Nephron (organoid): ENCODE data around the gene CHAF1B.
"Not testable (repeated sequence)": the region's sequence is repeated elsewhere in the genome, so short reads cannot be mapped to it uniquely, and the experiment has no call there.

ENCODE experiments used
- H3K27ac Mint-ChIP-seq, 3 experiments: 2 replicates each; pipeline ENCODE4 v1.8.0; 2020; ENCODE audit warnings: mixed read lengths in 3 of 3, mild to moderate bottlenecking in 2 of 3, moderate library complexity in 1 of 3
- H3K27me3 Mint-ChIP-seq: 2 replicates; pipeline ENCODE4 v1.8.0; 2021; ENCODE audit warnings: low read depth, mild to moderate bottlenecking, moderate library complexity, mixed read lengths
- H3K36me3 Mint-ChIP-seq: 2 replicates; pipeline ENCODE4 v1.8.0; 2020; ENCODE audit warnings: low read depth, mixed read lengths
- H3K4me1 Mint-ChIP-seq: 2 replicates; pipeline ENCODE4 v1.8.0; 2020; ENCODE audit warnings: mixed read lengths
- H3K4me3 Mint-ChIP-seq, 3 experiments: 2 replicates each; pipeline ENCODE4 v1.8.0; 2020; ENCODE audit warnings: mild to moderate bottlenecking in 3 of 3, mixed read lengths in 3 of 3, moderate library complexity in 2 of 3
- H3K9me3 Mint-ChIP-seq: 2 replicates; pipeline ENCODE4 v1.8.0; 2020; ENCODE audit warnings: mixed read lengths
- TF ChIP-seq, protein P1 (sequence below), 3 experiments: fragments of 200-600 bp; sonication (generic); IDR thresholded peaks; one replicate each; pipeline ENCODE4 v1.5.0; 2021; ENCODE audit warnings: antibody characterized with exemption in 3 of 3; ENCODE audit not compliant: unreplicated experiment in 3 of 3

CHAF1B gene

DNA sequence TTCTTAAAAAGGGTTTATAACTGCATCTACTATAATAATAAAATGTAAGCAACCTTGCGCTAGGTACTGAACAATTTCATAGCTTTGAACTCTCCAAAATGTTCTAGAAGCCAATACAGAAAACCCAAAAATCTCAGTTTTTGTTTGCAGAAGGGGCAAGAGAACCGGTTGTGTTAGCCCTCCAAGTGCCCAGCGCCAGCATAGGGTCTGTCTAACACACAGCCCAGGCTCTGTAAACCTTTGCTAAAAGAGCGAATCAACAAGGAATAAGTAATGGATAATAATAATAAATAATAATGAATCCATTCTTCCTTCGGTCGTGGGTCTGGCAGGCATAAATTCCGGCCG lies 333 bp upstream of the CHAF1B start:
- peaks cover 27% of the 10 kb centered on the region for H3K4me1 Mint-ChIP-seq
- peaks cover 4% of the 10 kb centered on the region for H3K27me3 Mint-ChIP-seq
- TF ChIP-seq, protein P1, sequence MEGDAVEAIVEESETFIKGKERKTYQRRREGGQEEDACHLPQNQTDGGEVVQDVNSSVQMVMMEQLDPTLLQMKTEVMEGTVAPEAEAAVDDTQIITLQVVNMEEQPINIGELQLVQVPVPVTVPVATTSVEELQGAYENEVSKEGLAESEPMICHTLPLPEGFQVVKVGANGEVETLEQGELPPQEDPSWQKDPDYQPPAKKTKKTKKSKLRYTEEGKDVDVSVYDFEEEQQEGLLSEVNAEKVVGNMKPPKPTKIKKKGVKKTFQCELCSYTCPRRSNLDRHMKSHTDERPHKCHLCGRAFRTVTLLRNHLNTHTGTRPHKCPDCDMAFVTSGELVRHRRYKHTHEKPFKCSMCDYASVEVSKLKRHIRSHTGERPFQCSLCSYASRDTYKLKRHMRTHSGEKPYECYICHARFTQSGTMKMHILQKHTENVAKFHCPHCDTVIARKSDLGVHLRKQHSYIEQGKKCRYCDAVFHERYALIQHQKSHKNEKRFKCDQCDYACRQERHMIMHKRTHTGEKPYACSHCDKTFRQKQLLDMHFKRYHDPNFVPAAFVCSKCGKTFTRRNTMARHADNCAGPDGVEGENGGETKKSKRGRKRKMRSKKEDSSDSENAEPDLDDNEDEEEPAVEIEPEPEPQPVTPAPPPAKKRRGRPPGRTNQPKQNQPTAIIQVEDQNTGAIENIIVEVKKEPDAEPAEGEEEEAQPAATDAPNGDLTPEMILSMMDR (IDR thresholded peaks at IDR 0.05; ENCODE audit: unreplicated experiment in 3 of 3) = no peak
- no peaks in the 10 kb centered on the region for H3K9me3 Mint-ChIP-seq
- H3K4me3 Mint-ChIP-seq = peak overlapping the region; percentile 63 to 79 (median 78)
- H3K27ac Mint-ChIP-seq = no peak overlapping the region
- peaks cover 3% of the 10 kb centered on the region for H3K36me3 Mint-ChIP-seq

DNA sequence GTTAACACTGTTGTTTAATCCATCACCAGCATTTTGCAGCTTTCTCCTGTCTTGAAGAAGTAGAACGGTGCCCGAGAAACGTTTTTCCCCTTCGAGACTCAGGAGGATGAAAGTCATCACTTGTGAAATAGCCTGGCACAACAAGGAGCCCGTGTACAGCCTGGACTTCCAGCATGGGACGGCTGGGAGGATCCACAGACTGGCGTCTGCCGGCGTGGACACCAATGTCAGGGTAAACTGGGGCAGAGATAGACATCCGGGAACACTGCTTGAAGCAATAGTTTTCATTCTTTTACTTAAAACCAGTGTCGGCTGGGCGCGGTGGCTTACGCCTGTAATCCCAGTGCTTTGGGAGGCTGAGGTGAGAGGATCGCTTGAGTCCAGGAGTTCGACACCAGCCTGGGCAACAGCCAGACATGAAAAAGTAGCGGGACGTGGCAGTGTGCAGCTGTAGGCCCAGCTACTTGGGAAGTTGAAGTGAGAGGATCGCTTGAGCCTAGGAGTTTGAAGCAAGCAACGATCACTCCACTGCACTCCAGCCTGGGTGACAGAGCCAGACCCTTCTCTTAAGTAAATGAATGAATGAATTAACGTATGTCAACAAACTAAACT lies 945 bp downstream of the CHAF1B start:
- peaks cover 22% of the 10 kb centered on the region for H3K4me1 Mint-ChIP-seq
- TF ChIP-seq, protein P1 (IDR thresholded peaks at IDR 0.05; ENCODE audit: unreplicated experiment in 3 of 3) = no peak
- H3K4me3 Mint-ChIP-seq = peak overlapping the region; percentile 77 to 87 (median 84)
- no peaks in the 10 kb centered on the region for H3K9me3 Mint-ChIP-seq
- H3K27me3 Mint-ChIP-seq = peaks cover 4% of the 10 kb centered on the region
- no peak overlapping the region for H3K27ac Mint-ChIP-seq
- peaks cover 6% of the 10 kb centered on the region for H3K36me3 Mint-ChIP-seq

DNA sequence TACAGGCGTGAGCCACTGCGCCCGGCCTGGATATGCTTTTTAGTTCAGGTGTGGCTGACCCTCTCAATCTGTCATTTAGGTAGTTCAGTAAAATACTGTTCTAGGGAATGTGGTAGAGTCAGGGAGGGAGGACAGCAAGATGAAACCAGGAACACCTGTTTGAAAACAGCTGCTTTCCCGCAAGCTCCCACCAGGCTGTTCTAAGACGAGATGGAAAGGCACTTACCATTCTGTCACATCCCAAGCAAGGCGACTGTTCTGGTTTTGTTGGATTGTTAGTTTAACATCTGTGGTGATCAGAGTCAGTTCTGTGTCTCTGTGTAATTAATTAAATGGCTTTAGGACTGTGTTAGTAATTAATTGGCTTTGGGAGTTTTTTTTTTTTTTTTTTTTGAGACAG lies 2.9 kb downstream of the CHAF1B start:
- Mint-ChIP-seq H3K27me3 (peaks cover 4% of the 10 kb centered on the region), H3K36me3 (peaks cover 21% of the 10 kb centered on the region), H3K27ac (peak overlapping the region in 1 of 3 experiments; percentile 35), H3K9me3 (peaks cover 2% of the 10 kb centered on the region), H3K4me1 (peaks cover 18% of the 10 kb centered on the region), H3K4me3 (peak overlapping the region in 2 of 3 experiments; percentile 21 to 63)
- TF ChIP-seq, protein P1 (IDR thresholded peaks at IDR 0.05; ENCODE audit: unreplicated experiment in 3 of 3) = no peak

DNA sequence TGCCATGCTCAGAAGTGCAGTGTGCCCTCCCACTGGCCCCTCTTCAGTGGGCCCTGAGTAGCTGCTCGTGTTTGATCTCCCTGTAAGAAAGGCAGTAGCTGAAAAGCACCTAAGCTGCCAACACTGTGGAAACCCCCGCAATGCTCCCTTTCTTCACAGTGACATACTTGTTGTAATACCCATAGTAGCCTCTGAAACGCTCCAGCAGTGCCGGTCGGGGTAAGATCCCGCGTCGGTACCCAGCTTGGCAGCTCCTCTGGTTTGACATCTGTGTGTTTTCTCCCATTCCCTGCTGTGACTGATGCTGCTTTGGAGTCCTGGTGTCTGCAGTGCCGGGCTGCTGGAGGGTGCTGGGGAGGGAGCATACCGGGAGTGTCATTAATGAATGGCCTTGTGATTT lies 3.6 kb downstream of the CHAF1B start:
- H3K27ac Mint-ChIP-seq = no peak overlapping the region

DNA sequence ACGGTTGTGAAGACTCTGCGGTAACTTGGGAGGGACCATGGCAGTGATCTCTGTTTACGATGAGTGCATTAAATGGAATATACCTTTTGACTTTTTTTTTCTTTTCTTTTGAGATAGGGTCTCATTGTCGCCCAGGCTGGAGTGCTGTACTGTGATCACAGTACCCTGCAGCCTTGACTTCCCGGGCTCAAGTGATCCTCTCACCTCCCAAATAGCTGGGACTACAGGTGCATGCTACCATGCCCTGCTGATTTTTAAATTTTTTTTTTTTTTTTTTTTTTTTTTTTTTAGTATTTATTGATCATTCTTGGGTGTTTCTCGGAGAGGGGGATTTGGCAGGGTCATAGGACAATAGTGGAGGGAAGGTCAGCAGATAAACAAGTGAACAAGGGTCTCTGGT lies 6.5 kb downstream of the CHAF1B start:
- H3K9me3 Mint-ChIP-seq, H3K27me3 Mint-ChIP-seq, H3K4me3 Mint-ChIP-seq, H3K27ac Mint-ChIP-seq: not testable (repeated sequence)
- peaks cover 41% of the 10 kb centered on the region for H3K36me3 Mint-ChIP-seq
- peaks cover 14% of the 10 kb centered on the region for H3K4me1 Mint-ChIP-seq

More for the DNA sequence above, 3.6 kb downstream of the CHAF1B start:
- Mint-ChIP-seq H3K27me3 (peaks cover 4% of the 10 kb centered on the region), H3K4me3 (peak overlapping the region; percentile 12 to 33 (median 18)), H3K36me3 (peaks cover 25% of the 10 kb centered on the region), H3K9me3 (peaks cover 2% of the 10 kb centered on the region), H3K4me1 (peaks cover 18% of the 10 kb centered on the region)
- TF ChIP-seq, protein P1 (IDR thresholded peaks at IDR 0.05; ENCODE audit: unreplicated experiment in 3 of 3) = no peak

DNA sequence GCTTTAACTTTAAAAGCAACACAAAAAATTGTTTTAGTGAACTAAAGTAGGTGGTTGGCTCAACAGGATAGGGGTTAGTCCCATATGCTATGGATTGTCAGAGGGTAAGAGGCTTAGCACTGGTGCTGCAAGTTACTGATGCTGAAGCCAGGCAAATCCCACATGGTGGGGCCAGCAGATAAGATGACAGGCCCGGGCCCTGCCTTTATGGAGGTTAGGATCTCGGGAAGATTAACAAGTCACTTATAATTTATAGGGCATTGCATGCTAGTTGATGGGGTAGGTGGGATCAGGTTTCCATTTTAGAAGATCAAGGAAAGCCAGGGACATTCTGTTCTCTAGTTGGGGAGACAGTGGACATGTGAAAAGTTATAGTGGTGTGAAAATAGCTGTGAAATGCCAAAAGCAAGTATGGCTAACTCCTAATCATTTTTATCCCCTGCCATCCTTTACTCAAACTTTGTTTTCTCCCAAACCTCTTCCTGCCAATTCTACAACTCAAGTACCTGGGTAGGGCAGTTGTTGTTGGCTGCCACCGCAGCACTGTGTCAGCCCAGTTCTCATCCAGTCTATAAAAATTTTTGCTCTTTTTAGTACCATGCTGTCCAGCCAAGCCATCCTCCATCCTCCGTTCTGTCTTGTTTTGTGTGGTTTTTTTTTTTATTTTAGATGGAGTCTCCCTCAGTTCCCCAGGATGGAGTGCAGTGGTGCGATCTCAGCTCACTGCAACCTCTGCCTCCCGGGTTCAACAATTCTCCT lies 10.3 kb downstream of the CHAF1B start:
- Mint-ChIP-seq H3K36me3 (peaks cover 59% of the 10 kb centered on the region), H3K4me3 (no peak overlapping the region), H3K27me3 (no peaks in the 10 kb centered on the region), H3K4me1 (no peaks in the 10 kb centered on the region), H3K27ac (no peak overlapping the region), H3K9me3 (peaks cover 2% of the 10 kb centered on the region)
- TF ChIP-seq, protein P1 (IDR thresholded peaks at IDR 0.05; ENCODE audit: unreplicated experiment in 3 of 3) = no peak
